Lung microvascular endothelial cell (primary cell): Measurements from ENCODE around the gene LILRB5. TPM values are rescaled to one million over a fixed set of nuclear protein-coding genes. Genes with fewer than 3 reads are reported as not detected.
"Not testable (repeated sequence)": the region's sequence is repeated elsewhere in the genome, so short reads cannot be mapped to it uniquely, and the experiment has no call there.

ENCODE experiments used
- DNase-seq, 2 donors: peaks; one replicate each; pipeline versions ENCODE4 v3.0.0 to v3.0.0-alpha.2; 2010; ENCODE audit warnings: low read depth in 2 of 2
- total RNA-seq: library from RNA; depleted of rRNA; stranded (reverse); fragments of >200 nt; gene quantifications from 2 replicates; pipeline ENCODE4 v1.2.1, GENCODE V29; 2014

Gene LILRB5
- not detected in 2 replicates for total RNA-seq

- no peak for DNase-seq
Measured at GRCh38 chr19:54257116-54257480, at the start of gene LILRB5. LILRB5 (minus strand) TSS chr19:54257273; CDS start chr19:54257193, 80 bp downstream.

- no peak for DNase-seq
Measured at GRCh38 chr19:54305141-54305540, 48.1 kb upstream of the LILRB5 start.

- DNase-seq, result no peak
Measured at GRCh38 chr19:54302257-54302656, 45.2 kb upstream of the LILRB5 start.

- no peak for DNase-seq
Measured at GRCh38 chr19:54299515-54299914, 42.4 kb upstream of the LILRB5 start.

- no peak for DNase-seq
Measured at GRCh38 chr19:54299126-54299498, 42.0 kb upstream of the LILRB5 start.

GRCh38 chr19:54298357-54299125, 41.5 kb upstream of the LILRB5 start:
- DNase-seq, result no peak

- DNase-seq, result peak in 1 of 2 donors; percentile 6
Measured at GRCh38 chr19:54297759-54298305, 40.8 kb upstream of the LILRB5 start.

- no peak for DNase-seq
Measured at GRCh38 chr19:54294539-54294938, 37.5 kb upstream of the LILRB5 start.

- not testable (repeated sequence) for DNase-seq
Measured at GRCh38 chr19:54289160-54289559, 32.1 kb upstream of the LILRB5 start.

- DNase-seq, result no peak
Measured at GRCh38 chr19:54287456-54287855, 30.4 kb upstream of the LILRB5 start.

- not testable (repeated sequence) for DNase-seq
Measured at GRCh38 chr19:54286283-54286682, 29.2 kb upstream of the LILRB5 start.

GRCh38 chr19:54285427-54286056, 28.5 kb upstream of the LILRB5 start:
- not testable (repeated sequence) for DNase-seq

GRCh38 chr19:54282686-54283470, 25.8 kb upstream of the LILRB5 start:
- no peak for DNase-seq

GRCh38 chr19:54281729-54282075, 24.6 kb upstream of the LILRB5 start:
- DNase-seq, result not testable (repeated sequence)

- DNase-seq, result no peak
Measured at GRCh38 chr19:54281007-54281728, 24.1 kb upstream of the LILRB5 start, which contains the start of gene LILRB2. LILRB2 (minus strand) TSS chr19:54281110; CDS start chr19:54280496, 614 bp downstream.

GRCh38 chr19:54280441-54280840, 23.4 kb upstream of the LILRB5 start:
- DNase-seq, result not testable (repeated sequence)

- DNase-seq, result not testable (repeated sequence)
Measured at GRCh38 chr19:54280025-54280424, 23.0 kb upstream of the LILRB5 start.

- DNase-seq, result no peak
Measured at GRCh38 chr19:54279406-54279962, 22.4 kb upstream of the LILRB5 start.

GRCh38 chr19:54278571-54279195, 21.6 kb upstream of the LILRB5 start:
- DNase-seq, result not testable (repeated sequence)

GRCh38 chr19:54278056-54278455, 21.0 kb upstream of the LILRB5 start:
- not testable (repeated sequence) for DNase-seq
